H9 (cell line): ENCODE measurements around the gene ITPK1. TPM values are rescaled to one million over a fixed set of nuclear protein-coding genes. Genes with fewer than 3 reads are reported as not detected.

Source experiments
- DNase-seq: peaks from one replicate; pipeline ENCODE4 v3.0.0-alpha.2; 2017
- H2AFZ ChIP-seq: one replicate; pipeline ENCODE4 v1.6.1; 2013; ENCODE audit warnings: mild to moderate bottlenecking, low read length, control low read depth, moderate library complexity
- H2AK5ac ChIP-seq: 2 replicates; pipeline ENCODE4 v1.6.1; 2013; ENCODE audit warnings: low read length, control low read depth, mixed read lengths; ENCODE audit not compliant: insufficient read length
- H2BK120ac ChIP-seq: one replicate; pipeline ENCODE4 v1.6.1; 2013; ENCODE audit warnings: low read depth, mild to moderate bottlenecking, low read length, control low read depth, inconsistent platforms; ENCODE audit not compliant: poor library complexity, severe bottlenecking
- H2BK12ac ChIP-seq: 2 replicates; pipeline ENCODE4 v1.6.1; 2013; ENCODE audit warnings: low read length, control low read depth, mixed read lengths, low read depth; ENCODE audit not compliant: insufficient read length
- H2BK15ac ChIP-seq: 2 replicates; pipeline ENCODE4 v1.6.1; 2013; ENCODE audit warnings: low read depth, low read length, control low read depth
- H2BK20ac ChIP-seq: one replicate; pipeline ENCODE4 v1.6.1; 2013; ENCODE audit warnings: low read depth, mild to moderate bottlenecking, low read length, control low read depth, inconsistent platforms; ENCODE audit not compliant: poor library complexity, severe bottlenecking
- H2BK5ac ChIP-seq: 2 replicates; pipeline ENCODE4 v1.6.1; 2013; ENCODE audit warnings: low read length, control low read depth, mixed read lengths; ENCODE audit not compliant: insufficient read length
- H3K14ac ChIP-seq: 2 replicates; pipeline ENCODE4 v1.6.1; 2013; ENCODE audit warnings: low read length, control low read depth; ENCODE audit not compliant: insufficient read depth
- H3K18ac ChIP-seq: 2 replicates; pipeline ENCODE4 v1.6.1; 2013; ENCODE audit warnings: low read depth, mild to moderate bottlenecking, mixed read lengths, low read length, control low read depth; ENCODE audit not compliant: insufficient read length
- H3K23ac ChIP-seq: 2 replicates; pipeline ENCODE4 v1.6.1; 2013; ENCODE audit warnings: low read length, control low read depth, mixed read lengths, low read depth; ENCODE audit not compliant: insufficient read length
- H3K23me2 ChIP-seq: 2 replicates; pipeline ENCODE4 v1.6.1; 2013; ENCODE audit warnings: low read depth, mild to moderate bottlenecking, mixed read lengths, low read length, control low read depth; ENCODE audit not compliant: insufficient read length, poor library complexity, severe bottlenecking
- H3K27ac ChIP-seq: 2 replicates; pipeline ENCODE4 v1.5.1; 2013; ENCODE audit warnings: low read length, control low read depth, mixed read lengths, low read depth; ENCODE audit not compliant: insufficient read length
- H3K27me3 ChIP-seq: 2 replicates; pipeline ENCODE4 v1.6.1; 2013; ENCODE audit warnings: low read length, control low read depth, inconsistent platforms; ENCODE audit not compliant: insufficient read depth
- H3K4ac ChIP-seq: 2 replicates; pipeline ENCODE4 v1.6.1; 2013; ENCODE audit warnings: low read depth, mild to moderate bottlenecking, control low read depth, inconsistent platforms, low read length, moderate library complexity
- H3K4me1 ChIP-seq: 2 replicates; pipeline ENCODE4 v1.6.1; 2013; ENCODE audit warnings: low read length, control low read depth, inconsistent platforms; ENCODE audit not compliant: insufficient read depth
- H3K4me2 ChIP-seq: 2 replicates; pipeline ENCODE4 v1.6.1; 2013; ENCODE audit warnings: low read length, control low read depth, mixed read lengths; ENCODE audit not compliant: insufficient read length, insufficient read depth
- H3K56ac ChIP-seq: 2 replicates; pipeline ENCODE4 v1.6.1; 2013; ENCODE audit warnings: low read depth, mild to moderate bottlenecking, mixed read lengths, low read length, control low read depth; ENCODE audit not compliant: insufficient read length
- H3K79me1 ChIP-seq: 2 replicates; pipeline ENCODE4 v1.6.1; 2013; ENCODE audit warnings: low read depth, mild to moderate bottlenecking, moderate library complexity, low read length, control low read depth, inconsistent platforms; ENCODE audit not compliant: insufficient read depth, poor library complexity, severe bottlenecking
- H3K79me2 ChIP-seq: 2 replicates; pipeline ENCODE4 v1.6.1; 2013; ENCODE audit warnings: low read length, control low read depth, inconsistent platforms; ENCODE audit not compliant: insufficient read depth
- H3K9ac ChIP-seq: 2 replicates; pipeline ENCODE4 v1.6.1; 2013; ENCODE audit warnings: low read length, control low read depth, mixed read lengths; ENCODE audit not compliant: insufficient read length; ENCODE audit errors: extremely low read depth
- H3K9me3 ChIP-seq: one replicate; pipeline ENCODE4 v1.6.1; 2013; ENCODE audit warnings: low read depth, low read length, inconsistent platforms; ENCODE audit not compliant: control insufficient read depth
- H3T11ph ChIP-seq: one replicate; pipeline ENCODE4 v1.6.1; 2013; ENCODE audit warnings: mild to moderate bottlenecking, low read length, control low read depth, inconsistent platforms
- H4K20me1 ChIP-seq: one replicate; pipeline ENCODE4 v1.6.1; 2013; ENCODE audit not compliant: control insufficient read depth, insufficient read length, insufficient read depth
- H4K5ac ChIP-seq: 2 replicates; pipeline ENCODE4 v1.6.1; 2013; ENCODE audit warnings: low read depth, mild to moderate bottlenecking, mixed read lengths, low read length, control low read depth; ENCODE audit not compliant: insufficient read length
- H4K8ac ChIP-seq: replicated peaks from 2 replicates; pipeline ENCODE4 v1.6.1; 2013; ENCODE audit warnings: low read length, control low read depth, mixed read lengths, low read depth; ENCODE audit not compliant: insufficient read length
- H4K91ac ChIP-seq: 2 replicates; pipeline ENCODE4 v1.6.1; 2013; ENCODE audit warnings: low read depth, mild to moderate bottlenecking, moderate library complexity, mixed read lengths, low read length, control low read depth; ENCODE audit not compliant: insufficient read length
- H3K27ac Mint-ChIP-seq, 3 experiments: 2 replicates in 2 of 3; 3 replicates in 1 of 3; pipeline ENCODE4 v1.8.0; 2020 to 2021; ENCODE audit warnings: mixed read lengths in 3 of 3, mild to moderate bottlenecking in 1 of 3, moderate library complexity in 1 of 3
- H3K27me3 Mint-ChIP-seq: 2 replicates; pipeline ENCODE4 v1.8.0; 2021; ENCODE audit warnings: low read depth, mild to moderate bottlenecking, moderate library complexity, mixed read lengths
- H3K36me3 Mint-ChIP-seq, 3 experiments: 2 replicates in 2 of 3; 3 replicates in 1 of 3; pipeline ENCODE4 v1.8.0; 2020 to 2021; ENCODE audit warnings: low read depth in 3 of 3, mixed read lengths in 3 of 3; ENCODE audit not compliant: insufficient read depth in 1 of 3
- H3K4me1 Mint-ChIP-seq, 2 experiments: 2 replicates each; pipeline ENCODE4 v1.8.0; 2020; ENCODE audit warnings: mixed read lengths in 2 of 2
- H3K4me3 Mint-ChIP-seq, 2 experiments: 2 replicates in 1 of 2; 3 replicates in 1 of 2; pipeline ENCODE4 v1.8.0; 2020 to 2021; ENCODE audit warnings: mild to moderate bottlenecking in 2 of 2, mixed read lengths in 2 of 2, moderate library complexity in 1 of 2
- H3K9me3 Mint-ChIP-seq, 2 experiments: 2 replicates in 1 of 2; 3 replicates in 1 of 2; pipeline ENCODE4 v1.8.0; 2020; ENCODE audit warnings: mild to moderate bottlenecking in 2 of 2, mixed read lengths in 2 of 2, moderate library complexity in 1 of 2
- CTCF ChIP-seq: fragments of 200-600 bp; sonication (generic); conservative IDR thresholded peaks from 3 replicates; pipeline ENCODE4 v1.8.0; 2021; ENCODE audit warnings: antibody characterized with exemption, mild to moderate bottlenecking
- WGBS: extraction: QIAGEN DNeasy Blood & Tissue Kit; methylation state at CpG from one replicate; pipeline ENCODE4 v1.1.7; 2013; ENCODE audit warnings: missing lambda C conversion rate, low lambda C conversion rate, mixed read lengths; ENCODE audit not compliant: insufficient read length; ENCODE audit errors: extremely low coverage; 5-methylcytosine and 5-hydroxymethylcytosine counted together
- total RNA-seq: library from RNA; stranded (reverse); gene quantifications from 2 replicates; pipeline ENCODE4 v1.2.1, GENCODE V29; 2021

The ITPK1 gene
- total RNA-seq, 1 experiment from 2014 or later = 92.7 TPM

GRCh38 chr14:93033983-93034670 lies 81.6 kb downstream of the ITPK1 start:
- Histone ChIP-seq H2BK15ac (no peak overlapping the region), H2AFZ (no peak overlapping the region), H3K14ac (no peak overlapping the region), H3K18ac (no peak overlapping the region), H3K4me2 (no peak overlapping the region), H4K91ac (no peak overlapping the region), H3K9ac (no peak overlapping the region), H3K27ac (no peak overlapping the region), H3K23ac (no peak overlapping the region), H4K5ac (no peak overlapping the region), H2BK20ac (no peak overlapping the region), H4K8ac (no peak overlapping the region), H2AK5ac (no peak overlapping the region), H2BK120ac (no peak overlapping the region), H2BK12ac (no peak overlapping the region), H4K20me1 (no peaks in the 10 kb centered on the region), H3K79me1 (peaks cover 6% of the 10 kb centered on the region), H3K27me3 (no peaks in the 10 kb centered on the region), H3K23me2 (no peaks in the 10 kb centered on the region), H3K56ac (no peak overlapping the region), H3K4me1 (peaks cover 14% of the 10 kb centered on the region; the same call in 1 of the 2 replicates), H3K9me3 (no peaks in the 10 kb centered on the region), H2BK5ac (no peak overlapping the region), H3T11ph (no peak overlapping the region), H3K79me2 (no peaks in the 10 kb centered on the region), H3K4ac (no peak overlapping the region)
- Mint-ChIP-seq H3K27ac (peak overlapping the region in 2 of 3 experiments; percentile 11 to 48; a peak in 2 of 7 replicates), H3K4me1 (peaks cover 48 to 57% of the 10 kb centered on the region in 2 experiments), H3K27me3 (no peaks in the 10 kb centered on the region), H3K4me3 (no peak overlapping the region; a peak in 1 of 5 replicates), H3K36me3 (peaks cover 0 to 4% (median 0%) of the 10 kb centered on the region in 3 experiments; a peak in 2 of 7 replicates), H3K9me3 (no peaks in the 10 kb centered on the region; a peak in 1 of 5 replicates)
- WGBS = no CpG with 5 or more reads among the region's 7 CpGs
- DNase-seq = peak; percentile 58
- peak; percentile 76 for TF ChIP-seq CTCF
